GM19043 (cell line): Measurements from ENCODE around the gene SEMA4B.
A peak's percentile ranks its signal among the peaks of the same experiment; 100 is the strongest.
"Not testable (repeated sequence)": the region's sequence is repeated elsewhere in the genome, so short reads cannot be mapped to it uniquely, and the experiment has no call there.

ENCODE experiments used
- ATAC-seq: cut with Tn5 transposase; IDR thresholded peaks from one replicate; pipeline ENCODE4 v1.9.1; 2021; ENCODE audit warnings: low read depth; ENCODE audit not compliant: unreplicated experiment

Gene SEMA4B, protein sequence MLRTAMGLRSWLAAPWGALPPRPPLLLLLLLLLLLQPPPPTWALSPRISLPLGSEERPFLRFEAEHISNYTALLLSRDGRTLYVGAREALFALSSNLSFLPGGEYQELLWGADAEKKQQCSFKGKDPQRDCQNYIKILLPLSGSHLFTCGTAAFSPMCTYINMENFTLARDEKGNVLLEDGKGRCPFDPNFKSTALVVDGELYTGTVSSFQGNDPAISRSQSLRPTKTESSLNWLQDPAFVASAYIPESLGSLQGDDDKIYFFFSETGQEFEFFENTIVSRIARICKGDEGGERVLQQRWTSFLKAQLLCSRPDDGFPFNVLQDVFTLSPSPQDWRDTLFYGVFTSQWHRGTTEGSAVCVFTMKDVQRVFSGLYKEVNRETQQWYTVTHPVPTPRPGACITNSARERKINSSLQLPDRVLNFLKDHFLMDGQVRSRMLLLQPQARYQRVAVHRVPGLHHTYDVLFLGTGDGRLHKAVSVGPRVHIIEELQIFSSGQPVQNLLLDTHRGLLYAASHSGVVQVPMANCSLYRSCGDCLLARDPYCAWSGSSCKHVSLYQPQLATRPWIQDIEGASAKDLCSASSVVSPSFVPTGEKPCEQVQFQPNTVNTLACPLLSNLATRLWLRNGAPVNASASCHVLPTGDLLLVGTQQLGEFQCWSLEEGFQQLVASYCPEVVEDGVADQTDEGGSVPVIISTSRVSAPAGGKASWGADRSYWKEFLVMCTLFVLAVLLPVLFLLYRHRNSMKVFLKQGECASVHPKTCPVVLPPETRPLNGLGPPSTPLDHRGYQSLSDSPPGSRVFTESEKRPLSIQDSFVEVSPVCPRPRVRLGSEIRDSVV

DNA sequence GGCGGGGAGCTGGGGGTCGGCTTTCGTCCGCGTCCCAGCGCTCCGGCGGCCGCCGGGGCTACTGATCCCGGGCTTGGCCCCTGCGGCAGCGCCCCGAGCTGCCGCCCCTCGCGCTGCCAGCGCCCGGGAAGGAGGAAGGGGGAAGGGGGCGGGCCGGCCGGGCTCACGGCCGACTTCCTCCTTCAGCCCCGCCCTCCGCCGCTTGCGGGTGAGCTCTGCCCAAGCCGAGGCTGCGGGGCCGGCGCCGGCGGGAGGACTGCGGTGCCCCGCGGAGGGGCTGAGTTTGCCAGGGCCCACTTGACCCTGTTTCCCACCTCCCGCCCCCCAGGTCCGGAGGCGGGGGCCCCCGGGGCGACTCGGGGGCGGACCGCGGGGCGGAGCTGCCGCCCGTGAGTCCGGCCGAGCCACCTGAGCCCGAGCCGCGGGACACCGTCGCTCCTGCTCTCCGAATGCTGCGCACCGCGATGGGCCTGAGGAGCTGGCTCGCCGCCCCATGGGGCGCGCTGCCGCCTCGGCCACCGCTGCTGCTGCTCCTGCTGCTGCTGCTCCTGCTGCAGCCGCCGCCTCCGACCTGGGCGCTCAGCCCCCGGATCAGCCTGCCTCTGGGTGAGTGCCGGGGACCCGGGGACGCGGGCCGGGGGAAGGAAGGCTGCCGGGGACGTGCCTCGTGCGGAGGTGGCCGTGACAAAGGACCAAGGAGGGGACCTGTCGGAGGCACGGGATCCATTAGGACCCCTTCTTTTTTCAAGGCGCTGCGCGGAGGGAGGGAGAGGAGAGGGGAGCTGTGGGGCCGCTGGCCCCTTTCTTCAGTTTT lies at the start of gene SEMA4B:
Gene SEMA4B, plus strand, starts transcription at position 201 of the 814 bp plus-strand sequence. Its CDS starts 249 bp downstream, at position 450.
- ATAC-seq: peak; percentile 77

DNA sequence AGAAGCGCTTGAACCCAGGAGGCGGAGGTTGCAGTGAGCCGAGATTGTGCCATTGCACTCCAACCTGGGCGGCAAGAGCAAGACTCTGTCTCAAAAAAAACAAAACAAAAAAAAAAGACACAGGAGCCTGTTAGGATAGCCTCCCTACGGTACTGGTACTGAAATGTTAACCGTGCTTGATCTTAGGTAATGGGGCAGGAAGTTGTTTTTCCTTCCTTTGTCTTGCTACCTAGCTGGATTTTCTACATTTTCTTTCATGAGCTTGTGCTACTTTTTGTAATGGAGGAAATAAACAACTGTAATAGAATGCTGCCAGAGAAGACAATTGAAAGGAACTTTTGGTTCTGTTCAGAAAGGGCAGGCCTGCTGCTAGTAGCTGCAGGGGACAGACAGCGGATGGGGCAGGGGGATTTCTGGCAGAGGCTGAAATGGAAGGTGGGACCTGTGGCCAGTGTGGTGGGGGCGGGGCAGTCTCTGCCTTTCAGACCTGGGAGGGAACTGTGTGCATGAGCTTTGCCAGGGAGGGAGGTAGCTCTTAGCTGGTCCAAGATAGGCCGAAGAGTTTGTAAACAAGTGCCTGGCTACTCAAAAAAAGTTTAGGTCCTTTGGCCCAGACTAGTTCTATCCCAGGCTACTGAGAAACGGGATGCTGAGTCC lies 49.0 kb upstream of the SEMA4B start:
- ATAC-seq: no peak

DNA sequence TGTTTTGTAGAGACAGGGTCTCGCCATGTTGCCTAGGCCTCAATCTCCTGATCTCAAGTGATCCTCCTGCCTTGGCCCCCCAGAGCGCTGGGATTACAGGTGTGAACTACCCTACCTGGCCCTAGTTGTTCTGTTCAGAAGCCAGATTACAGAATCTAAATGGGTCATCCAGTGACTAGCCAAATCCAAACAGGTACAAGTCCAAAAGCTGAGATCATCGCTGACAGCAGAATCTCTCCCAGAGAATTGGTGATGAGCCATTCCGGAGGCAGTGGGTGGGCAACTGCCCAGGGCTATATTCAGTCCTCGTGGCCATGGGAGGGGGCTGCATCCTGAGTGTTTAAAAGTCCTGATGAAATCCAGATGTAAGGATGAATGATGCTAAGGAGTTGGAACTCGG lies 47.5 kb upstream of the SEMA4B start:
- no peak for ATAC-seq

DNA sequence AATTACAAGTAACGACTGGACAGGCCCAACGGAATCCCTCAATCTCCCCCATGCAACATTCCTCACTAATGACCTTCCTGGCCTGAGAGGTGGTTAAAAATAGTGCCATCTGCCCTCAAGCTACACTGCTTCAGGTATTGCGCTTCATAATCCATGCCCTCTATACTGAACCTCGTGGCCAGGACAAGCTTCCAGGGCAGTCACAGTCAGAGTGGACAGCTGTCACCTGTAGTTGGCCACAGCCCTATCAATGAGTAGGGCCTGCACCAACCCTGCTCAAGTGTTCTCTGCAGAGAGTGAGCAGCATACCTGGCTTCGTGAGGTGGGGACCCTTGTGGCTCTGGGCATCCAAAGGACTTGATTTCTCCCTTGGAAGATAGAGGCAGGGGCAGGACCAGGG lies 46.9 kb upstream of the SEMA4B start:
- ATAC-seq: no peak

DNA sequence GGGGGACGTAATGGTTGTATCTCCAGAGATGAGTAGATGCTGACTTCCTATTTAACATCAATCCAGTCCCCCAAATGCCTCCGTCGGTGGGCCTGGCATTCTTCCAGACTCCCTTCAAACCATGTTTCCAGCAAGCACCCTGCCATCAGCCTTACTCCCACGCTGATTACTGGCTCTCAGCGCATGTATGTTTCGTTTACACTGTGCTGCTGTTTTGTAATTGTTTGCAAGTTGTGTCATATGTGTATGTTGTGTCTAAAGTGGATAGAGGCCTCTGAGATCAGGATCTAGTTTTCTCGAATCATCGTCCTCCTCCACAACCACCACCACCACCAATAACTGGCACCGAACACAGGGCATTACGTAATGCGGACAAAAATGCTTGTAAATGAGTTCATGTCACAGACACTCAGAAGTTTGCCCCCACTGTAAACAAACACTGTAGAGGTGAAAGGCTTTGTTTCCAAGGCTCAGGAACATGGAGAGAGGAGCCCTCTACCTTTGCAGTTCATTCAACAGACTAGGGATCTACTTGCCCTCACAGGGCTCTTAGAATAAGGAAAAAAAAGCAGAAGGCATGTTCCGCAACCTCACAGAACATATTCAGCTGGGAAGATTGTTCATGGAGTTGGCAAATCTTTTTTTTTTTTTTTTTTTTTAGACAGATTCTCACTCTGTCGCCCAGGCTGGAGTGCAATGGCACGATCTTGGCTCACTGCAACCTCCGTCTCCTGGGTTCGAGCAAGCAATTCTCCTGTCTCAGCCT lies 46.1 kb upstream of the SEMA4B start:
- ATAC-seq: no peak

DNA sequence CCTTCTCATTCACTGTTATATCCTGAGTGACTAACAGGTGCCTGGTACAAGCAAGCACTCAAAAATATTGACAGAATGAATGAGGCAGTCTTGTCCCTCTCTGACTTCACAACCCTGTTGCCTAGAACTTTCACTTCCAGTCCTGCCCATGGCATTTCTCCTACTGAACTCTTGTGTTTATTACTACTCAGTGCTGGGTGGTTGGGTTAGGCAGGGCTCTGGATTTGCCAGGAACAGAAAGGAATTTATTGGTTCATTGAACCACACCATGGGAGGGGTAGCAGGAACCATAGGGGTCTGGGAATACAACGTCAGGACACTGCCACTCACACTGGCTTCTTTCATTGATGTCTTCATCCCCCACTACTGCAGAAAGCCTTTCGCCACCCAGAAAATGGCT lies 41.9 kb upstream of the SEMA4B start:
- ATAC-seq: no peak

DNA sequence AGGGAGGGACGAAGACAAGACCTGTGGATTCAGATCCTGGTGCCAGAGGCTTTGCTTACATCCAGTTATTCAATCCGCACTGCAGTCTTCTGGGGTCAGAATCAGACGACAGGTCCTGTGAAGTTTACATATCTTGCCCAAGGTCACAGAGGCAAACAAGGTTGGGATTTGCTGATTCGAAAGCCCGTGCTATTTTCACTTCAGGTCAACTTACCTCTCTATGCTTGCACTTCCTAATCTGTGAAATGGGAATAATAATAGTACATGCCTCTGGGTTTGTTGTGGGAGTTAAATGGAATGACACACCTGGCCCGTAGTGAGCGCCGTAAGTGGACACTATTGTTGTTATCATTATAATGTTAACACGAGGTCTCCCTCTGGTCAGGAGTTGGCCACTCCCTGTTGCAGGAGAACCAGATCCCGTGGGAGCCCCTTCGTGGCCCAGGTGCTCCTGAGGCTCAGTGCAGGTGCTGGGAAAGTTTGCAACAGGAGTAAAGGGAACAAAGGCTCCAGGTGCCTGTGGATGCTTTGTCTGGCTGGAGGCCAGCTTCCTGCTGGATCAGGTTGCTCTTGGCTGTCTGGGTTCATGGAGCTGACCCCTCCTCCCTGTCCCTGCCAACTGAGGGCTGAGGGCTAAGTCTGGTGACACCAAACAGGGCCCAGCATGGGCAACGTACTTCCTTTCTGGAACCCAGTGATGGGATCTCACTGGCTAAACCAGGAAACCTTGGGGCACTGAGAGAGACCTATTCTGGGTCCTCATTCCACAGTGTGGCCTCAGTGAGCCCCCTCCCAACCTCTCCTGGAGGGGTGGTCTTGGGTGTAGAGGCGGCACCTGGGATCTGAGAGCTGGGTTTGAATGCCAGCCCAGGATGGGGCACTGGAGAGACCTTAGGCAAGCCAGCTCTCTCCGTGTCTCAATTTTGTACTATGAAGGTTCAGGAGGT lies 40.1 kb upstream of the SEMA4B start:
- ATAC-seq: no peak

DNA sequence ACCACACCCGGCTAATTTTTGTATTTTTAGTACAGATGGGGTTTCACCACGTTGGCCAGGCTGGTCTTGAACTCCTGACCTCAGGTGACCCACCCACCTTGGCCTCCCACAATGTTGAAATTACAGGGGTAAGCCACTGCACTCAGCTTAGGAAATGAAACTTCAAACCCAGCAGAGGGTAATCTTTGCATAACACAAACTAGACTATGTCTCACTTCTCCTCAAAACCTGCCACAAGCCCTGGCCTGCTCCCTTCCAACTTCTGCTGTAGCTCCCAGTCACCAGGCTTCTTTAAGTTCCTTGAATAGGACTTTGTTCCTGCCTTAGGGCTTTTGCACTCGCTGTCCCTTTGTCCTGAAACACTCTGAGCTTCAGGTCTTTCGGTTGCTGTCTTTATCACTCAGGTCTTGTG lies 39.2 kb upstream of the SEMA4B start:
- ATAC-seq: peak; percentile 69

DNA sequence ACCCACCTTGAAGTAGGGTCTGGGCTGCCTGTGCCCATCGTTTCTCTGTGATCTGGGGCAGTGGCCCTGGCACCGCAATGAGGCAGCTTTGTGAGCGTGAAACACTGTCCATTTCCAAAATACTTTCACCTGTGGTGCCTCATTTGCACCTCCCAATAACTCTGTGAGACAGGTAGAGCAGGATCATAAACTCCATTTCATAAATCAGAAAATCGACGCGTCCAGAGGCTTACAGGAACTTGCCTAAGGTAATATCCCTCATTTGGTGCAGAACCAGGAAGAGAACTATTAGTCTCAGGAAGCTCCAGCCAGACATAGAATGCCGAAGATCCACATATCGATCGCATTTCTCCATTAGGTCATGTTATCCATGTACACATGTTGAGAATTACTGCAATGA lies 38.2 kb upstream of the SEMA4B start:
- no peak for ATAC-seq

DNA sequence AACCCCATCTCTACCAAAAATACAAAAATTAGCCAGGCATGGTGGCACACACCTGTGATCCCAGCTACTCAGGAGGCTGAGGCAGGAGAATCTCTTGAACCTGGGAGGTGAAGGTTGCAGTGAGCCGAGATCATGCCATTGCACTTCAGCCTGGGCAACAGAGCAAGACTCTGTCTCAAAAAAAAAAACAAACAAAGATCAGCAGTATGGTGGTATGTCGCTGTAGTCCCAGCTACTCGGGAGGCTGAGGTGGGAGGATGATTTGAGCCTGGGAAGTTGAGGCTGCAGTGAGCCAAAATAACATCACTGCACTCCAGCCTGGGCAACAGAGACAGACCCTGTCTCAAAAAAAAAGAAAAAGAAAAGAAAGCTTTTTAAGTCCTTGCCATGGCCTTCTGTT lies 36.9 kb upstream of the SEMA4B start:
- not testable (repeated sequence) for ATAC-seq

DNA sequence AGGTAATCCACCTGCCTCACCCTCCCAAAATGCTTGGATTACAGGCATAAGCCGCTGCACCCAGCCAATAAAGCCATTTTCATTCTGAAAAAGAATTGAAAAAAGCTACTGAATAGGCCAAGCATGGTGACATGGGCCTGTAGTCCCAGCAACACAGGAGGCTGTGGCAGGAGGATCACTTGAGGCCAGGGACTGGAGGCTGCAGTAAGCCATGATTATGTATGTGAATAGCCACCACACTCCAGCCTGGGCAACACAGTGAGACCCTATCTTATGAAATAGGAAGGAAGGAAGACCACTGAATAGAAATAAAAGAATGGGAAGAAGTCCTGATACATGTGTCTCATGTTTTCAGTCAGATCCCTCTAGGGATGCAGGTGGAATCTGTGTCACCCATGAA lies 36.0 kb upstream of the SEMA4B start:
- ATAC-seq: no peak

DNA sequence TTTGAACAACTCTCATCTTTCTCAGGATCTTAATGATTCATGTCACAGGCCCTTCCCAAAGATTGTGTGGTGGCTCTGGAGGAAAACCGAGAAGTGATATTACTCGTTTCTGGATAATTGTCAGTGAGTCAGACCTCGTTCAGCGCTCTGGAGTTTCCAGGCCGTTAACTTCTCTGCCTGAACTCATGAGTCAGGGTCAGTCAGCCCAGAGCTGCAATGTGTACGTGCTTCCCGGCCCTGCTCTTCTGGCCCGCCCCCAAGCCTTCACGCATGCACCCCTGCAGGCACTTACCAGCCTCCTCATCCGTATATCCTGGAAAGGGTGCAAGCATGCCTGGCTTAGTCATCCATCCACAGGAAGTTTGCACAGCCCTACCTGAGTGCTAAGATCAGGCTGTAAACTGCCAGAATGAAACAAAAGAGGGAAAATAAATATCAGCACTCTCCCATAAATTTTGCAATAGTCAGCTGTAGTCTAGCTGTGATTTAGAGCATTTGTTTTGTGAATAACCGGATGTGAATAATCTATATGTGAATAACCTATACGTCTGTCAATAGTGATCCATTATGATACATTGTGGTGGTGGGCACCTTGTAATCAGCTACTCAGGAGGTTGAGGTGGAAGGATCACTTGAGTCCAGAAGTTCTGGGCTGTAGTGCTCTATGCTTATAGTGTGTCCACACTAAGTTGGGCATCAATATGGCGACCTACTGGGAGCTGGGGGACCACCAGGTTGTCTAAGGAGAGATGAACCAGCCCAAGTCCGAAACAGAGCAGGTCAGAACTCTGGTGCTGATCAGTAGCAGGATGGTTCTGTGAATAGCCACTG lies 35.3 kb upstream of the SEMA4B start:
- peak; percentile 71 for ATAC-seq

DNA sequence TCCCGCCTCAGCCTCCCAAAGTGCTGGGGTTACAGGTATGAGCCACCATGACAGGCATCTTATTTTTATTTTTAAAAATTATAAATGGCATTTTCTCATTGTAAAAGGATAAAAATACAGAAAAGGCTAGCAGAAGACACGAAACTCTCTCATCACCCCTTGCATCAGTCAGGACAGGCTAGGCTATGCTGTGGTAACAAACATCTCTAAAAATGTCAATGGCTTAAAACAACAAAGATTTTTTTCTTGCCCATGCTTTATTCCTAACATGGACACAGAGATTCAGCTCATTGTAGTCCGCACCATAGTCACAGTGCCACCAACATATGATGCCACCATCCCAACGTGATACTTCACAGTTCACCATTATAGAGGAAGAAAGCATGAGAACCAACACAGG lies 34.0 kb upstream of the SEMA4B start:
- ATAC-seq: no peak

DNA sequence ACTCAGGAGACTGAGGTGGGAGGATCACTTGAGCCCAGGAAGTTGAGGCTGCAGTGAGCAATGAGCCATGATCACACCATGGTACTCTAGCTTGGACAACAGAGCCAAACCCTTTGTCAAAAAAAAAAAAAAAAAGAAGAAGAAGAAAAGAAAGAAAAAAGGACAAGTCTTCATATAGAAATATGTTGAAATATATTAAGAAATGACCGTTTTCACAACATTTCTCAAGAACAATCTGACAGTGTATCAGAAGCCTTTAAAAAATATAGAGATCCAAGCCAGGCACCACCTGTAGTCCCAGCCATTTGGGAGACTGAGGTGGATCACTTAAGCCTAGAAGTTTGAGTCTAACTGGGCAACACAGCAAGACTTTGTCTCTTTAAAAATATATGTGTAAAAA lies 29.5 kb upstream of the SEMA4B start:
- no peak for ATAC-seq

DNA sequence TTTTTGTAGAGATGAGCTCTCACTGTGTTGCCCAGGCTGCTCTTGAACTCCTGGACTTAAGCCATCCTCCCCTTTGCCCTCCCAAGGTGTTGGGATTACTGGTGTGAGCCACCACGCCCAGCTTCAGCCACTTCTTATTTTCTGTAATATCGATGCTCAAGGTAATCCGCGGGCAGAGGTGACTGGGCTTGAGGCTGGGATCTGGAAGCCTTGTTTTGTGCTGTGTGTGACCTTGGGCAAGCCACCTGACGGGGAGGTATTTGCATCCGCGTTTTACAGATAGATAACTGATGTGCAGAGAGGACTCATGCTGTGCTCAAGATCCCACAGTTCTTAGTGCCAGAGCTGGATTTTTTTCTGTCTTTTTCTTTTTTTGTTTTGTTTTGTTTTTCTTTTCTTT lies 27.8 kb upstream of the SEMA4B start:
- ATAC-seq: no peak

DNA sequence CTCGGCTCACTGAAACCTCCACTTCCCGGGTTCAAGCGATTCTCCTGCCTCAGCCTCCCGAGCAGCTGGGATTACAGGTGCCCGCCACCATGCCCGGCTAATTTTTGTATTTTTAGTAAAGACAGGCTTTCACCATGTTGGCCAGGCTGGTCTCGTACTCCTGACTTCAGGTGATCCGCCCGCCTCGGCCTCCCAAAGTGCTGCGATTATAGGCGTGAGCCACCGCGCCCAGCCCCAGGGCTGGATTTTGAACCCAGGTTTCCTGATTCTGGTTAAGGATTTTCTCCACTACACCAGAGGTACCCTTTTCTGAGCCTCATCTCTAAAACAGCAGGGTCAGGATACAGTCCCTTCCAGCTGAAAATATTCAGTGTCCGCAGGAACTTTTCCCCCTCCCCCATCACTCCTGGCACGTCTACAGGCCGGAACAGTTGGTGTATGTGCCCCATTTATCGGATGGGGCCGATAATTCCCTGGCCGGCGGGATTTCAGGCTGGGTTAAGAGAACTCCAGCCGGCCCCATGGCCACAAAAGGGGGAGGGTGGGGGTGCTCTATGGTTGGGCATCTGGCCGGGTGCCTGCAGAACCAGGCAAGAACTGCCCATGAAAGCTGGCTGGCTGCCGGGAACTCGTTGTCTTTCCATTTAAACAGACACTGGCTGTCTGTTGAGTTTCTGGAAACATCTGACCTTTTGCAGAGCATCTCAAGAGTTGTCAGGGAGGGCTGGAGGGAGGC lies 26.8 kb upstream of the SEMA4B start:
- no peak for ATAC-seq

DNA sequence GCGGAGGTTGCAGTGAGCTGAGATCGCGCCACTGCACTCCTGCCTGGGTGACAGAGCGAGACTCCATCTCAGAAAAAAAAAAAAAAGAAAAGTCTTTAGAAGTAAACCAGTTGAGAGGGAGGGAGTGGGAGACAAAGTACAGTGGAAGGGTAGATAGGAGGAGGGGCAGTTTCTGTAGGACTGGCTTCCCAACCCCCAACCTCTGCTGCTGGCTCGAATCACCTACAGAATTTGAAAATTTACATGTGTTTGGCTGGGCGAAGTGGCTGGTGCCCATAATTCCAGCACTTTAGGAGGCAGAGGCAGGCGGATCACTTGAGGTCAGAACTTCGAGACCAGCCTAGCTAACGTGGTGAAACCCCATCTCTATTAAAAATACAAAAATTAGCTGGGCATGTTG lies 24.1 kb upstream of the SEMA4B start:
- ATAC-seq: no peak
